NB4 (cell line): ENCODE results near the gene MICALL1.

Experiments
- POLR2A ChIP-seq: IDR thresholded peaks from 2 replicates; pipeline ENCODE4 v1.6.1; 2011; ENCODE audit warnings: mild to moderate bottlenecking; ENCODE audit not compliant: insufficient read length; ENCODE audit errors: extremely low read depth
- TF ChIP-seq, protein P1 (sequence below): IDR thresholded peaks from one replicate; pipeline ENCODE4 v1.5.1; 2012; ENCODE audit warnings: low read depth, low read length
- TF ChIP-seq, protein P2 (sequence below): IDR thresholded peaks from 2 replicates; pipeline ENCODE4 v1.6.1; 2011; ENCODE audit warnings: low read depth, low read length

DNA sequence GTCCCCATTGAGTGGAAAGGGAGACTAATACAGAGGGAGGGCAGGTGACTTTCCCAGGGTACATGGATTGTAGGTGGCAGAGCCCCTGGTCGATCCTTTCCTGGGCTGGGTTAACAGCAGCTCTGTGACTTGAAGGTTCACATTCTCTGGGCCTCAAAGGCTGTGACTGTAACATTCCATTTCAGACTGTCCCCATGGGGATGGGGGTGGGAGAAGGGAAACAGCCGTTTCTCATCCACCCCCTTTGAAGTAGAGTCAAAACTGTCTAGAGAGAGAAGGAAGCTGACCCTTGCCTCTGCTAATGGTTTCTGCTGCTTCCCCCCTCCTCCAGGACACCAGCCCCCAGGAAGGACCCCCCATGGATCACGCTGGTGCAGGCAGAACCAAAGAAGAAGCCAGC, 19.2 kb downstream of the MICALL1 start:
- no peak for TF ChIP-seq POLR2A
- TF ChIP-seq, protein P1, sequence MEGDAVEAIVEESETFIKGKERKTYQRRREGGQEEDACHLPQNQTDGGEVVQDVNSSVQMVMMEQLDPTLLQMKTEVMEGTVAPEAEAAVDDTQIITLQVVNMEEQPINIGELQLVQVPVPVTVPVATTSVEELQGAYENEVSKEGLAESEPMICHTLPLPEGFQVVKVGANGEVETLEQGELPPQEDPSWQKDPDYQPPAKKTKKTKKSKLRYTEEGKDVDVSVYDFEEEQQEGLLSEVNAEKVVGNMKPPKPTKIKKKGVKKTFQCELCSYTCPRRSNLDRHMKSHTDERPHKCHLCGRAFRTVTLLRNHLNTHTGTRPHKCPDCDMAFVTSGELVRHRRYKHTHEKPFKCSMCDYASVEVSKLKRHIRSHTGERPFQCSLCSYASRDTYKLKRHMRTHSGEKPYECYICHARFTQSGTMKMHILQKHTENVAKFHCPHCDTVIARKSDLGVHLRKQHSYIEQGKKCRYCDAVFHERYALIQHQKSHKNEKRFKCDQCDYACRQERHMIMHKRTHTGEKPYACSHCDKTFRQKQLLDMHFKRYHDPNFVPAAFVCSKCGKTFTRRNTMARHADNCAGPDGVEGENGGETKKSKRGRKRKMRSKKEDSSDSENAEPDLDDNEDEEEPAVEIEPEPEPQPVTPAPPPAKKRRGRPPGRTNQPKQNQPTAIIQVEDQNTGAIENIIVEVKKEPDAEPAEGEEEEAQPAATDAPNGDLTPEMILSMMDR: no peak
- TF ChIP-seq, protein P2, sequence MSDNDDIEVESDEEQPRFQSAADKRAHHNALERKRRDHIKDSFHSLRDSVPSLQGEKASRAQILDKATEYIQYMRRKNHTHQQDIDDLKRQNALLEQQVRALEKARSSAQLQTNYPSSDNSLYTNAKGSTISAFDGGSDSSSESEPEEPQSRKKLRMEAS: no peak
